Liver (tissue), 9 donors: ENCODE measurements around the gene COMMD7. TPM values are rescaled to one million over a fixed set of nuclear protein-coding genes. Genes with fewer than 3 reads are reported as not detected.
"Not testable (repeated sequence)": the region's sequence is repeated elsewhere in the genome, so short reads cannot be mapped to it uniquely, and the experiment has no call there.

Source experiments
- DNase-seq: peaks from one replicate; pipeline ENCODE4 v3.0.0-alpha.2; 2017; ENCODE audit warnings: low spot score
- H3K27ac ChIP-seq, 2 donors: one replicate each; pipeline ENCODE4 v1.7.0; 2013; ENCODE audit warnings: inconsistent platforms in 2 of 2, low read length in 2 of 2, control low read depth in 1 of 2, low read depth in 1 of 2, mild to moderate bottlenecking in 1 of 2
- H3K27me3 ChIP-seq, 4 donors: one replicate each; pipeline versions ENCODE4 v1.6.1 to v1.7.0; 2013; ENCODE audit warnings: low read length in 3 of 4, inconsistent platforms in 1 of 4, mild to moderate bottlenecking in 1 of 4, moderate library complexity in 1 of 4; ENCODE audit not compliant: control insufficient read depth in 4 of 4, insufficient read depth in 4 of 4
- H3K36me3 ChIP-seq, 4 donors: one replicate each; pipeline versions ENCODE4 v1.6.1 to v1.7.0; 2013; ENCODE audit warnings: low read length in 3 of 4, mild to moderate bottlenecking in 3 of 4, low read depth in 1 of 4, moderate library complexity in 1 of 4; ENCODE audit not compliant: control insufficient read depth in 4 of 4, insufficient read depth in 3 of 4
- H3K4me1 ChIP-seq, 4 donors: one replicate each; pipeline versions ENCODE4 v1.6.1 to v1.7.0; 2013; ENCODE audit warnings: low read length in 3 of 4, mild to moderate bottlenecking in 3 of 4, moderate library complexity in 1 of 4; ENCODE audit not compliant: control insufficient read depth in 4 of 4, insufficient read depth in 4 of 4
- H3K4me3 ChIP-seq, 3 donors: one replicate each; pipeline versions ENCODE4 v1.6.1 to v1.7.0; 2013; ENCODE audit warnings: low read length in 3 of 3, control low read depth in 1 of 3, low read depth in 1 of 3, mild to moderate bottlenecking in 1 of 3
- H3K9ac ChIP-seq, 2 donors: one replicate each; pipeline ENCODE4 v1.7.0; 2013; ENCODE audit warnings: low read length in 2 of 2, mild to moderate bottlenecking in 2 of 2, moderate library complexity in 2 of 2, control low read depth in 1 of 2, low read depth in 1 of 2
- H3K9me3 ChIP-seq, 4 donors: one replicate each; pipeline versions ENCODE4 v1.6.1 to v1.7.0; 2013; ENCODE audit warnings: low read length in 3 of 4; ENCODE audit not compliant: control insufficient read depth in 4 of 4
- ATF3 ChIP-seq: IDR thresholded peaks from 2 replicates; pipeline ENCODE4 v1.6.1; 2016; ENCODE audit warnings: antibody characterized with exemption
- CTCF ChIP-seq: fragments of 150-350 bp; IDR thresholded peaks from 2 replicates; pipeline ENCODE4 v1.5.1; 2017; ENCODE audit warnings: improper control_type of control experiment, low read depth, low read length; ENCODE audit not compliant: missing input control
- EGR1 ChIP-seq, 2 donors: IDR thresholded peaks; 2 replicates each; pipeline ENCODE4 v1.6.1; 2016 to 2018; ENCODE audit warnings: antibody characterized with exemption in 2 of 2, low read depth in 2 of 2
- FOXA1 ChIP-seq: IDR thresholded peaks from 2 replicates; pipeline ENCODE4 v1.6.1; 2016; ENCODE audit warnings: antibody characterized with exemption
- FOXA2 ChIP-seq: IDR thresholded peaks from 2 replicates; pipeline ENCODE4 v1.6.1; 2016; ENCODE audit warnings: antibody characterized with exemption
- GABPA ChIP-seq, 2 donors: IDR thresholded peaks in 1 of 2; conservative IDR thresholded peaks in 1 of 2; 2 replicates each; pipeline ENCODE4 v1.6.1; 2016; ENCODE audit warnings: antibody characterized with exemption in 2 of 2, mild to moderate bottlenecking in 1 of 2, moderate library complexity in 1 of 2
- HNF4A ChIP-seq, 2 donors: conservative IDR thresholded peaks; 2 replicates each; pipeline ENCODE4 v1.6.1; 2016; ENCODE audit warnings: antibody characterized with exemption in 2 of 2, mild to moderate bottlenecking in 2 of 2
- HNF4G ChIP-seq: IDR thresholded peaks from 2 replicates; pipeline ENCODE4 v1.6.1; 2016; ENCODE audit warnings: antibody characterized with exemption
- JUND ChIP-seq, 2 donors: IDR thresholded peaks; 2 replicates each; pipeline ENCODE4 v1.6.1; 2016; ENCODE audit warnings: antibody characterized with exemption in 2 of 2
- MAX ChIP-seq: IDR thresholded peaks from 2 replicates; pipeline ENCODE4 v1.6.1; 2016; ENCODE audit warnings: antibody characterized with exemption
- NR2F2 ChIP-seq: IDR thresholded peaks from 2 replicates; pipeline ENCODE4 v1.6.1; 2016; ENCODE audit warnings: antibody characterized with exemption
- RAD21 ChIP-seq, 2 donors: IDR thresholded peaks; 2 replicates each; pipeline ENCODE4 v1.6.1; 2016; ENCODE audit warnings: antibody characterized with exemption in 2 of 2, mild to moderate bottlenecking in 2 of 2
- REST ChIP-seq: IDR thresholded peaks from 2 replicates; pipeline ENCODE4 v1.6.1; 2016; ENCODE audit warnings: antibody characterized with exemption, mild to moderate bottlenecking
- RXRA ChIP-seq, 2 donors: IDR thresholded peaks; 2 replicates each; pipeline ENCODE4 v1.6.1; 2017 to 2018; ENCODE audit warnings: antibody characterized with exemption in 2 of 2, mild to moderate bottlenecking in 1 of 2
- SP1 ChIP-seq: IDR thresholded peaks from 2 replicates; pipeline ENCODE4 v1.6.1; 2018; ENCODE audit warnings: antibody characterized with exemption, mild to moderate bottlenecking
- YY1 ChIP-seq: IDR thresholded peaks from 2 replicates; pipeline ENCODE4 v1.6.1; 2016; ENCODE audit warnings: antibody characterized with exemption, mild to moderate bottlenecking
- ZBTB33 ChIP-seq: IDR thresholded peaks from 2 replicates; pipeline ENCODE4 v1.6.1; 2016; ENCODE audit warnings: antibody characterized with exemption
- WGBS: extraction: QIAGEN DNeasy Blood & Tissue Kit; methylation state at CpG from one replicate; pipeline ENCODE4 v1.1.7; 2013; 5-methylcytosine and 5-hydroxymethylcytosine counted together
- polyA plus RNA-seq, 2 donors: library from polyadenylated mRNA; stranded (reverse) in 1 of 2; unstranded in 1 of 2; fragments of 200-250 nt in 1 of 2; fragments of >200 nt in 1 of 2; fragmentation: Nextera tagmentation in 1 of 2; extraction: Ambion mirVana in 1 of 2; gene quantifications; one replicate each; pipeline versions ENCODE4 v1.2.1 to v1.2.3, GENCODE V29; 2013 to 2015
- total RNA-seq, 2 donors: library from RNA; depleted of rRNA; stranded (reverse); fragments of >200 nt; gene quantifications; one replicate each; pipeline ENCODE4 v1.2.3, GENCODE V29; 2014
- donor health status: healthy.
- donor health status: healthy.
- donor health status: healthy.
- donor health status: healthy.
- donor health status: healthy.

COMMD7 gene
- total and polyA plus RNA-seq, 4 donors, result 8.3 to 42.7 (median 15.5) TPM

GRCh38 chr20:32731882-32732266 lies 11.4 kb downstream of the COMMD7 start:
- DNase-seq, result no peak
- Histone ChIP-seq H3K9ac (no peak overlapping the region), H3K9me3 (no peaks in the 10 kb centered on the region), H3K27ac (peak overlapping the region; percentile 27 to 47), H3K4me3 (no peak overlapping the region), H3K4me1 (peaks cover 4 to 14% (median 13%) of the 10 kb centered on the region in 4 donors), H3K36me3 (peaks cover under 1 to 9% (median 7%) of the 10 kb centered on the region in 4 donors), H3K27me3 (no peaks in the 10 kb centered on the region)
- WGBS, result 26% methylated on average over 4 of the region's 4 CpGs
- peak; percentile 83 for TF ChIP-seq ZBTB33
- no peak for TF ChIP-seq ATF3
- peak; percentile 29 for TF ChIP-seq FOXA2
- peak; percentile 60 for TF ChIP-seq SP1
- peak; percentile 93 to 95 for TF ChIP-seq RXRA (IDR thresholded peaks at IDR 0.05)
- TF ChIP-seq HNF4A (conservative IDR thresholded peaks at IDR 0.05), result peak; percentile 77 to 87
- TF ChIP-seq MAX, result peak; percentile 77
- peak; percentile 33 to 46 for TF ChIP-seq RAD21 (IDR thresholded peaks at IDR 0.05)
- no peak for TF ChIP-seq NR2F2
- no peak for TF ChIP-seq HNF4G
- TF ChIP-seq EGR1 (IDR thresholded peaks at IDR 0.05; ENCODE audit: low read depth in 2 of 2), result peak in 1 of 2 donors; percentile 27
- peak in 1 of 2 donors; percentile 14 for TF ChIP-seq GABPA (IDR thresholded peaks at IDR 0.05 in 1 of 2, conservative IDR thresholded peaks at IDR 0.05 in 1 of 2)
- TF ChIP-seq FOXA1, result no peak
- no peak for TF ChIP-seq CTCF
- peak; percentile 55 to 79 for TF ChIP-seq JUND (IDR thresholded peaks at IDR 0.05)
- TF ChIP-seq REST, result peak; percentile 66
- TF ChIP-seq YY1, result peak; percentile 48

- WGBS, result 98% methylated on average over 5 of the region's 5 CpGs
- peaks cover 3 to 15% (median 9%) of the 10 kb centered on the region in 4 donors for H3K36me3 ChIP-seq
- H3K9ac ChIP-seq, result not testable (repeated sequence)
Observed at GRCh38 chr20:32729334-32729733, 13.9 kb downstream of the COMMD7 start.

GRCh38 chr20:32728435-32728834 lies 14.8 kb downstream of the COMMD7 start:
- H3K9ac ChIP-seq, H3K9me3 ChIP-seq, H3K27me3 ChIP-seq, H3K27ac ChIP-seq, H3K4me3 ChIP-seq, DNase-seq: not testable (repeated sequence)
- Histone ChIP-seq H3K36me3 (peaks cover 3 to 15% (median 9%) of the 10 kb centered on the region in 4 donors), H3K4me1 (peaks cover 4 to 14% (median 13%) of the 10 kb centered on the region in 4 donors)
- 97% methylated on average over 6 of the region's 6 CpGs for WGBS

More at GRCh38 chr20:32729334-32729733, 13.9 kb downstream of the COMMD7 start:
- H3K9me3 ChIP-seq, H3K27ac ChIP-seq, H3K4me3 ChIP-seq, DNase-seq, H3K27me3 ChIP-seq: not testable (repeated sequence)
- H3K4me1 ChIP-seq, result peaks cover 4 to 14% (median 13%) of the 10 kb centered on the region in 4 donors
